B cell (primary cell): Measurements from ENCODE around the gene WASF3. TPM values are rescaled to one million over a fixed set of nuclear protein-coding genes. Genes with fewer than 3 reads are reported as not detected.

ENCODE experiments used
- ATAC-seq: fragments of 200-7000 bp; cut with Tn5 transposase; one replicate; pipeline ENCODE4 v1.10.0; 2021; ENCODE audit warnings: low read depth, mild to moderate bottlenecking, moderate number of reproducible peaks, moderate library complexity
- CTCF ChIA-PET: fragments of 350-600 bp; sonication (Branson Sonifier 250); formaldehyde crosslinking; loops from one replicate; lab custom pipeline; 2021; ENCODE audit warnings: antibody characterized with exemption, inconsistent platforms; lab: Charles Lee
- POLR2A ChIA-PET: fragments of 350-600 bp; sonication (Branson Sonifier 250); formaldehyde crosslinking; loops from one replicate; lab custom pipeline; 2021; ENCODE audit warnings: antibody characterized with exemption; lab: Charles Lee
- DNase-seq: peaks from one replicate; pipeline ENCODE4 v3.0.0; 2013
- H2AFZ ChIP-seq: 2 replicates; pipeline ENCODE4 v1.6.1; 2012; ENCODE audit warnings: mild to moderate bottlenecking, low read depth, low read length; ENCODE audit not compliant: insufficient read depth, poor library complexity, severe bottlenecking
- H3K27ac ChIP-seq, 2 donors: 1 replicate in 1 of 2; 2 replicates in 1 of 2; pipeline ENCODE4 v1.5.1; 2012 to 2013; ENCODE audit warnings: low read length in 2 of 2, mild to moderate bottlenecking in 2 of 2, moderate library complexity in 1 of 2
- H3K27me3 ChIP-seq, 4 experiments: fragments of 200-600 bp in 1 of 4; sonication (generic) in 1 of 4; replicated peaks in 1 of 4; 1 replicate in 2 of 4; 2 replicates in 2 of 4; pipeline versions ENCODE4 v1.6.1 to v1.7.0; 2013 to 2016; ENCODE audit warnings: low read length in 3 of 4, mild to moderate bottlenecking in 2 of 4, mixed read lengths in 1 of 4, moderate library complexity in 1 of 4; ENCODE audit not compliant: insufficient read depth in 4 of 4, control insufficient read depth in 3 of 4; ENCODE audit errors: control extremely low read depth in 1 of 4
- H3K36me3 ChIP-seq, 2 experiments: replicated peaks in 1 of 2; 1 replicate in 1 of 2; 2 replicates in 1 of 2; pipeline versions ENCODE4 v1.6.1 to v1.7.1; 2013; ENCODE audit warnings: low read length in 1 of 2; ENCODE audit not compliant: insufficient read depth in 2 of 2, control insufficient read depth in 1 of 2; ENCODE audit errors: control extremely low read depth in 1 of 2, extremely low read depth in 1 of 2
- H3K4me1 ChIP-seq, 2 donors: fragments of 200-600 bp in 1 of 2; sonication (generic) in 1 of 2; 1 replicate in 1 of 2; 2 replicates in 1 of 2; pipeline versions ENCODE4 v1.5.1 to v1.6.1; 2013 to 2017; ENCODE audit warnings: low read length in 2 of 2; ENCODE audit not compliant: control insufficient read depth in 2 of 2, insufficient read depth in 2 of 2
- H3K4me2 ChIP-seq: replicated peaks from 2 replicates; pipeline ENCODE3; 2012; ENCODE audit warnings: mild to moderate bottlenecking, low read depth, low read length; ENCODE audit not compliant: poor library complexity, severe bottlenecking
- H3K4me3 ChIP-seq, 5 experiments: fragments of 200-600 bp in 1 of 5; sonication (generic) in 1 of 5; 1 replicate in 3 of 5; 2 replicates in 2 of 5; pipeline versions ENCODE4 v1.5.1 to v1.7.0; 2011 to 2016; ENCODE audit warnings: low read length in 4 of 5, mild to moderate bottlenecking in 4 of 5, low read depth in 2 of 5, control low read depth in 1 of 5, moderate library complexity in 1 of 5; ENCODE audit not compliant: insufficient read depth in 1 of 5; ENCODE audit errors: control extremely low read depth in 1 of 5, extremely low read depth in 1 of 5
- H3K79me2 ChIP-seq: fragments of 200-600 bp; sonication (generic); one replicate; pipeline ENCODE4 v1.6.0; 2016; ENCODE audit warnings: low read length; ENCODE audit not compliant: control insufficient read depth, insufficient read depth
- H3K9ac ChIP-seq: fragments of 200-600 bp; sonication (generic); 2 replicates; pipeline ENCODE4 v1.6.1; 2017; ENCODE audit warnings: mild to moderate bottlenecking, low read length, moderate library complexity
- H3K9me3 ChIP-seq, 3 donors: one replicate each; pipeline versions ENCODE4 v1.6.1 to v1.7.1; 2013; ENCODE audit warnings: low read length in 2 of 3; ENCODE audit not compliant: control insufficient read depth in 2 of 3, insufficient read depth in 1 of 3; ENCODE audit errors: control extremely low read depth in 1 of 3
- H4K20me1 ChIP-seq: 2 replicates; pipeline ENCODE4 v1.6.0; 2012; ENCODE audit warnings: mild to moderate bottlenecking, low read length; ENCODE audit not compliant: insufficient read depth, control insufficient read depth, poor library complexity, severe bottlenecking
- H3K27ac Mint-ChIP-seq: one replicate; pipeline ENCODE4 v1.8.0; 2021; ENCODE audit warnings: mixed read lengths
- H3K27me3 Mint-ChIP-seq: one replicate; pipeline ENCODE4 v1.8.0; 2021; ENCODE audit warnings: mixed read lengths
- H3K4me1 Mint-ChIP-seq: one replicate; pipeline ENCODE4 v1.8.0; 2021; ENCODE audit warnings: mixed read lengths
- H3K4me3 Mint-ChIP-seq: one replicate; pipeline ENCODE4 v1.8.0; 2021; ENCODE audit warnings: mixed read lengths
- H3K9me3 Mint-ChIP-seq: one replicate; pipeline ENCODE4 v1.8.0; 2022; ENCODE audit warnings: mixed read lengths; ENCODE audit not compliant: insufficient read depth
- EZH2 ChIP-seq: IDR thresholded peaks from 2 replicates; pipeline ENCODE4 v1.6.1; 2012; ENCODE audit warnings: borderline replicate concordance, low read depth, mild to moderate bottlenecking, moderate library complexity, low read length; ENCODE audit not compliant: insufficient read depth, poor library complexity, severe bottlenecking
- WGBS: methylation state at CpG from one replicate; pipeline ENCODE4 v1.1.5; 2013; ENCODE audit warnings: missing lambda C conversion rate; ENCODE audit not compliant: insufficient coverage; 5-methylcytosine and 5-hydroxymethylcytosine counted together
- intact Hi-C: fragments of 100-400 bp; cut with micrococcal nuclease; formaldehyde crosslinking; loops from one replicate; pipeline ENCODE4 v1.10.0; 2022
- polyA plus RNA-seq: library from polyadenylated mRNA; depleted of rRNA; stranded (reverse); fragments of >200 nt; gene quantifications from 2 replicates; pipeline ENCODE4 v1.2.3, GENCODE V29; 2012
- total RNA-seq, 2 donors: library from RNA; stranded (reverse); fragments of 120-200 nt in 1 of 2; gene quantifications; 1 replicate in 1 of 2; 2 replicates in 1 of 2; pipeline versions ENCODE4 v1.2.3 to v1.2.4, GENCODE V29; 2013 to 2022
- TF ChIP-seq, protein P1 (sequence below): fragments of 200-600 bp; IDR thresholded peaks from one replicate; pipeline ENCODE4 v1.8.0; 2022; ENCODE audit warnings: antibody characterized with exemption, mild to moderate bottlenecking

WASF3 gene
- total and polyA plus RNA-seq, 2 donors (not counting 1 experiment from before 2014, with no cell fraction given) = 0.18 to 0.89 TPM

GRCh38 chr13:26623125-26623524 lies 65.6 kb downstream of the WASF3 start:
- no peak for TF ChIP-seq EZH2
- TF ChIP-seq, protein P1, sequence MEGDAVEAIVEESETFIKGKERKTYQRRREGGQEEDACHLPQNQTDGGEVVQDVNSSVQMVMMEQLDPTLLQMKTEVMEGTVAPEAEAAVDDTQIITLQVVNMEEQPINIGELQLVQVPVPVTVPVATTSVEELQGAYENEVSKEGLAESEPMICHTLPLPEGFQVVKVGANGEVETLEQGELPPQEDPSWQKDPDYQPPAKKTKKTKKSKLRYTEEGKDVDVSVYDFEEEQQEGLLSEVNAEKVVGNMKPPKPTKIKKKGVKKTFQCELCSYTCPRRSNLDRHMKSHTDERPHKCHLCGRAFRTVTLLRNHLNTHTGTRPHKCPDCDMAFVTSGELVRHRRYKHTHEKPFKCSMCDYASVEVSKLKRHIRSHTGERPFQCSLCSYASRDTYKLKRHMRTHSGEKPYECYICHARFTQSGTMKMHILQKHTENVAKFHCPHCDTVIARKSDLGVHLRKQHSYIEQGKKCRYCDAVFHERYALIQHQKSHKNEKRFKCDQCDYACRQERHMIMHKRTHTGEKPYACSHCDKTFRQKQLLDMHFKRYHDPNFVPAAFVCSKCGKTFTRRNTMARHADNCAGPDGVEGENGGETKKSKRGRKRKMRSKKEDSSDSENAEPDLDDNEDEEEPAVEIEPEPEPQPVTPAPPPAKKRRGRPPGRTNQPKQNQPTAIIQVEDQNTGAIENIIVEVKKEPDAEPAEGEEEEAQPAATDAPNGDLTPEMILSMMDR = no peak
- ATAC-seq (no peak), DNase-seq (no peak)
- 58% methylated on average over 3 of the region's 3 CpGs for whole genome bisulfite sequencing
- Histone ChIP-seq H3K4me2 (no peak overlapping the region), H3K27ac (no peak overlapping the region), H3K9me3 (peaks cover 0 to 4% (median 0%) of the 10 kb centered on the region in 3 donors), H3K36me3 (no peaks in the 10 kb centered on the region), H4K20me1 (no peaks in the 10 kb centered on the region), H3K79me2 (no peaks in the 10 kb centered on the region), H2AFZ (no peak overlapping the region), H3K9ac (no peak overlapping the region), H3K27me3 (peaks cover 0 to 7% (median 2%) of the 10 kb centered on the region in 4 experiments), H3K4me1 (no peaks in the 10 kb centered on the region), H3K4me3 (no peak overlapping the region)
- Mint-ChIP-seq H3K27ac (no peak overlapping the region), H3K4me3 (no peak overlapping the region), H3K9me3 (peaks cover 15% of the 10 kb centered on the region), H3K27me3 (peaks cover 21% of the 10 kb centered on the region), H3K4me1 (no peaks in the 10 kb centered on the region)
- ChIA-PET POLR2A (no interaction called here), CTCF (no interaction called here)
- intact Hi-C loops = no loop called here

- H3K4me3 ChIP-seq = no peak overlapping the region
- H3K9me3 Mint-ChIP-seq = peaks cover 15% of the 10 kb centered on the region
- CTCF ChIA-PET = no interaction called here
- H3K4me2 ChIP-seq = no peak overlapping the region
- H2AFZ ChIP-seq = no peak overlapping the region
- no peaks in the 10 kb centered on the region for H3K4me1 Mint-ChIP-seq
- WGBS = no CpG with 5 or more reads among the region's 1 CpG
- no peaks in the 10 kb centered on the region for H4K20me1 ChIP-seq
- H3K4me3 Mint-ChIP-seq = no peak overlapping the region
- H3K27ac Mint-ChIP-seq = no peak overlapping the region
- no peak for ATAC-seq
- no peak for DNase-seq
- H3K27me3 Mint-ChIP-seq = peaks cover 14% of the 10 kb centered on the region
- intact Hi-C loops = no loop called here
- H3K27ac ChIP-seq = no peak overlapping the region
- H3K27me3 ChIP-seq = peaks cover 0 to 5% (median under 1%) of the 10 kb centered on the region in 4 experiments
- no peaks in the 10 kb centered on the region for H3K79me2 ChIP-seq
- H3K9ac ChIP-seq = no peak overlapping the region
- TF ChIP-seq, protein P1 = no peak
- no peak for TF ChIP-seq EZH2
- H3K9me3 ChIP-seq = peaks cover 0 to 7% (median 4%) of the 10 kb centered on the region in 3 donors
- H3K4me1 ChIP-seq = no peaks in the 10 kb centered on the region
- H3K36me3 ChIP-seq = no peaks in the 10 kb centered on the region
- POLR2A ChIA-PET = no interaction called here
These were observed 67.1 kb downstream of the WASF3 start for GRCh38 chr13:26624572-26624971.
